ENCODE measurements around the gene KRT72.

Gene KRT72

GRCh38 chr12:52585946-52586345 lies 15.3 kb downstream of the KRT72 start:
- no peak overlapping the region for H3K4me3 ChIP-seq (ENCODE audit: low read depth, low read length)
- TF ChIP-seq CTCF (IDR thresholded peaks at IDR 0.05; ENCODE audit: borderline replicate concordance, insufficient read depth, low read depth, low read length) = no peak

- TF ChIP-seq CTCF (IDR thresholded peaks at IDR 0.05; ENCODE audit: borderline replicate concordance, insufficient read depth, low read depth, low read length) = no peak
- no peak overlapping the region for H3K4me3 ChIP-seq (ENCODE audit: low read depth, low read length)
Measured at GRCh38 chr12:52585066-52585465, 16.2 kb downstream of the KRT72 start.

- no peak for TF ChIP-seq CTCF (IDR thresholded peaks at IDR 0.05; ENCODE audit: borderline replicate concordance, insufficient read depth, low read depth, low read length)
Measured at GRCh38 chr12:52584156-52584682, 17.0 kb downstream of the KRT72 start.

GRCh38 chr12:52582971-52583456 lies 18.2 kb downstream of the KRT72 start:
- peak; percentile 57 for TF ChIP-seq CTCF (IDR thresholded peaks at IDR 0.05; ENCODE audit: borderline replicate concordance, insufficient read depth, low read depth, low read length)
- no peak overlapping the region for H3K4me3 ChIP-seq (ENCODE audit: low read depth, low read length)

More at GRCh38 chr12:52584156-52584682, 17.0 kb downstream of the KRT72 start:
- no peak overlapping the region for H3K4me3 ChIP-seq (ENCODE audit: low read depth, low read length)

- TF ChIP-seq CTCF (IDR thresholded peaks at IDR 0.05; ENCODE audit: borderline replicate concordance, insufficient read depth, low read depth, low read length) = no peak
Measured at GRCh38 chr12:52582486-52582885, 18.8 kb downstream of the KRT72 start.

GRCh38 chr12:52581481-52581880 lies 19.8 kb downstream of the KRT72 start:
- no peak for TF ChIP-seq CTCF (IDR thresholded peaks at IDR 0.05; ENCODE audit: borderline replicate concordance, insufficient read depth, low read depth, low read length)
- H3K4me3 ChIP-seq (ENCODE audit: low read depth, low read length) = no peak overlapping the region

More at GRCh38 chr12:52582486-52582885, 18.8 kb downstream of the KRT72 start:
- no peak overlapping the region for H3K4me3 ChIP-seq (ENCODE audit: low read depth, low read length)

- TF ChIP-seq CTCF (IDR thresholded peaks at IDR 0.05; ENCODE audit: borderline replicate concordance, insufficient read depth, low read depth, low read length) = no peak
Measured at GRCh38 chr12:52581066-52581465, 20.2 kb downstream of the KRT72 start.

More at GRCh38 chr12:52581066-52581465, 20.2 kb downstream of the KRT72 start:
- no peak overlapping the region for H3K4me3 ChIP-seq (ENCODE audit: low read depth, low read length)

Measured in GM12875 (cell line).